SK-N-SH (cell line): ENCODE measurements around the gene GRP. TPM values are rescaled to one million over a fixed set of nuclear protein-coding genes. Genes with fewer than 3 reads are reported as not detected.

ENCODE experiments used
- CTCF ChIA-PET: fragments of 300-600, 350-600 bp; formaldehyde crosslinking; extraction: SDS; loops from one replicate; lab custom pipeline; 2021; lab: Yijun Ruan, JAX
- POLR2A ChIA-PET: fragments of 350-600 bp; sonication (Branson Sonifier 250); formaldehyde crosslinking; extraction: SDS; loops from one replicate; lab custom pipeline; 2020; ENCODE audit warnings: antibody characterized with exemption, inconsistent platforms; lab: Yijun Ruan, JAX
- DNase-seq: peaks from one replicate; pipeline ENCODE4 v3.0.0; 2012
- H2AFZ ChIP-seq: fragments of 200-600 bp; sonication (generic); 2 replicates; pipeline ENCODE4 v1.8.1; 2016; ENCODE audit warnings: antibody characterized with exemption, mild to moderate bottlenecking, low read depth
- H3F3A ChIP-seq: fragments of 200-600 bp; sonication (generic); replicated peaks from 2 replicates; pipeline ENCODE3; 2016; ENCODE audit warnings: antibody characterized with exemption, mild to moderate bottlenecking; ENCODE audit not compliant: insufficient read depth
- H3K27ac ChIP-seq, 2 experiments: fragments of 200-500 bp in 1 of 2; fragments of 200-600 bp in 1 of 2; sonication (Bioruptor generic) in 1 of 2; sonication (generic), shearing (Covaris generic) in 1 of 2; 2 replicates each; pipeline versions ENCODE4 v1.5.1 to v1.6.1; 2014 to 2016; ENCODE audit warnings: low read depth in 2 of 2, inconsistent platforms in 1 of 2, low read length in 1 of 2, mild to moderate bottlenecking in 1 of 2, mixed read lengths in 1 of 2
- H3K27me3 ChIP-seq: fragments of 200-600 bp; sonication (generic), shearing (Covaris generic); 2 replicates; pipeline ENCODE4 v1.6.1; 2016; ENCODE audit warnings: mixed run types; ENCODE audit not compliant: insufficient read depth
- H3K36me3 ChIP-seq, 2 experiments: fragments of 200-500 bp in 1 of 2; fragments of 200-600 bp in 1 of 2; sonication (Bioruptor generic) in 1 of 2; sonication (generic) in 1 of 2; replicated peaks in 1 of 2; 2 replicates each; pipeline versions ENCODE3 to v1.5.1; 2014 to 2016; ENCODE audit warnings: low read length in 1 of 2, mild to moderate bottlenecking in 1 of 2; ENCODE audit not compliant: insufficient read depth in 2 of 2, control insufficient read depth in 1 of 2
- H3K4me1 ChIP-seq, 2 experiments: fragments of 200-500 bp in 1 of 2; fragments of 200-600 bp in 1 of 2; sonication (Bioruptor generic) in 1 of 2; sonication (generic), shearing (Covaris generic) in 1 of 2; 2 replicates each; pipeline versions ENCODE4 v1.5.1 to v1.6.1; 2014 to 2016; ENCODE audit warnings: low read depth in 1 of 2, low read length in 1 of 2, mixed run types in 1 of 2; ENCODE audit not compliant: insufficient read depth in 2 of 2, control insufficient read depth in 1 of 2
- H3K4me2 ChIP-seq: fragments of 200-600 bp; sonication (generic), shearing (Covaris generic); 2 replicates; pipeline ENCODE4 v1.6.1; 2017; ENCODE audit warnings: mixed run types
- H3K4me3 ChIP-seq, 2 experiments: fragments of 200-500 bp in 1 of 2; fragments of 200-600 bp in 1 of 2; sonication (Bioruptor generic) in 1 of 2; sonication (generic), shearing (Covaris generic) in 1 of 2; 2 replicates each; pipeline versions ENCODE4 v1.5.1 to v1.8.1; 2014 to 2016; ENCODE audit warnings: low read depth in 2 of 2, inconsistent platforms in 1 of 2, low read length in 1 of 2, mild to moderate bottlenecking in 1 of 2, mixed read lengths in 1 of 2, moderate library complexity in 1 of 2
- H3K79me2 ChIP-seq: fragments of 200-600 bp; sonication (generic); 2 replicates; pipeline ENCODE4 v1.8.1; 2017; ENCODE audit warnings: mild to moderate bottlenecking; ENCODE audit not compliant: insufficient read depth
- H3K9ac ChIP-seq: fragments of 200-600 bp; sonication (generic); 2 replicates; pipeline ENCODE4 v1.6.1; 2017; ENCODE audit warnings: mixed run types
- H3K9me2 ChIP-seq: fragments of 200-600 bp; sonication (generic); 2 replicates; pipeline ENCODE4 v1.6.1; 2017; ENCODE audit warnings: mixed run types
- H3K9me3 ChIP-seq: fragments of 200-600 bp; sonication (generic); 2 replicates; pipeline ENCODE4 v1.6.1; 2017; ENCODE audit warnings: mixed run types, mild to moderate bottlenecking, moderate library complexity
- H4K20me1 ChIP-seq: fragments of 200-600 bp; sonication (generic); 2 replicates; pipeline ENCODE4 v1.6.1; 2017; ENCODE audit warnings: mild to moderate bottlenecking, mixed run types; ENCODE audit not compliant: insufficient read depth
- ELF1 ChIP-seq: IDR thresholded peaks from 2 replicates; pipeline ENCODE4 v1.4.0; 2012
- GABPA ChIP-seq: IDR thresholded peaks from 2 replicates; pipeline ENCODE4 v1.4.0; 2012; ENCODE audit warnings: low read depth, mild to moderate bottlenecking
- GATA2 ChIP-seq: sonication (generic); formaldehyde crosslinking; IDR thresholded peaks from 2 replicates; pipeline ENCODE4 v1.5.0; 2020; ENCODE audit warnings: mild to moderate bottlenecking, missing genetic modification reagents
- MEF2A ChIP-seq: IDR thresholded peaks from 2 replicates; pipeline ENCODE4 v1.4.0; 2012; ENCODE audit warnings: low read depth, borderline replicate concordance
- MXI1 ChIP-seq: IDR thresholded peaks from 2 replicates; pipeline ENCODE4 v1.6.1; 2012; ENCODE audit warnings: mild to moderate bottlenecking, low read depth, low read length, improper control_type of control experiment
- RAD21 ChIP-seq: IDR thresholded peaks from 2 replicates; pipeline ENCODE4 v1.6.1; 2012; ENCODE audit warnings: mild to moderate bottlenecking, low read length
- RFX5 ChIP-seq: IDR thresholded peaks from 2 replicates; pipeline ENCODE4 v1.6.1; 2012; ENCODE audit warnings: mild to moderate bottlenecking, improper control_type of control experiment, low read length
- RXRA ChIP-seq: IDR thresholded peaks from 2 replicates; pipeline ENCODE4 v1.4.0; 2012; ENCODE audit warnings: low read depth, mild to moderate bottlenecking, borderline replicate concordance
- SIN3A ChIP-seq: IDR thresholded peaks from 2 replicates; pipeline ENCODE4 v1.6.1; 2012; ENCODE audit warnings: low read depth, mild to moderate bottlenecking, low read length, moderate library complexity, borderline replicate concordance
- SMC3 ChIP-seq: IDR thresholded peaks from 2 replicates; pipeline ENCODE4 v1.6.1; 2012; ENCODE audit warnings: low read depth, low read length, improper control_type of control experiment
- WGBS: methylation state at CpG from one replicate; pipeline ENCODE4 v1.1.6; 2017; ENCODE audit warnings: low lambda C conversion rate; 5-methylcytosine and 5-hydroxymethylcytosine counted together
- polyA plus RNA-seq, 3 experiments: library from polyadenylated mRNA; depleted of rRNA; stranded (reverse); fragments of >200 nt; gene quantifications; 2 replicates each; pipeline ENCODE4 v1.2.3, GENCODE V29; 2012
- TF ChIP-seq, protein P1 (sequence below): fragments of 150-350 bp; IDR thresholded peaks from 2 replicates; pipeline ENCODE4 v1.6.1; 2016; ENCODE audit warnings: mild to moderate bottlenecking, low read depth, low read length
- TF ChIP-seq, protein P2 (sequence below): fragments of 150-350 bp; IDR thresholded peaks from 2 replicates; pipeline ENCODE4 v1.6.1; 2017; ENCODE audit warnings: antibody characterized with exemption, low read length, low read depth, borderline replicate concordance
- TF ChIP-seq, protein P3 (sequence below): IDR thresholded peaks from 2 replicates; pipeline ENCODE4 v1.6.1; 2012; ENCODE audit warnings: mild to moderate bottlenecking, low read depth, low read length, moderate library complexity
- TF ChIP-seq, protein P4 (sequence below): IDR thresholded peaks from 2 replicates; pipeline ENCODE4 v1.4.0; 2012; ENCODE audit warnings: low read depth

Gene GRP
- polyA plus RNA-seq, 1 of the 3 experiments (the other 2 are of a cell fraction), result 2.8 TPM

DNA sequence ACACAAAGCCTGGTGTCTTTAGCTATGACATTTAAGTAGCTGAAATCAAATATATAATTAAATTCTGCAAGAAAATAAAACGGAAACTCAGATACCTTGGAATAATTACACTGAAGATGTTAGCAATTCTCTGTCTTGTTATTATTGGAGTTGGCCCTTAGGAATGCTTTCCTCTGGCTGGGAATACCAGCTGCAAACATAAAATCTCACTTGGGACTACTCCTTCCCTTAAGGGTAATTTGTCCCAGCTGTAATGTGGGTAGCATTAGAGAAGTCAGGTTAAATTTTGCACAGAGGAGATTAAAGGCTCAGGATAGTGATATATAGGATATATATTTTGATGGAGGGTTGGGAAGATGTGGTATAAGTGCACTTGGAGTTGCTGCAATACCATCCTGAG, 37.3 kb upstream of the GRP start:
- H3K36me3 ChIP-seq, result no peaks in the 10 kb centered on the region
- no peak overlapping the region for H3K4me2 ChIP-seq
- H3F3A ChIP-seq, result peaks cover 6% of the 10 kb centered on the region
- H3K27me3 ChIP-seq, result no peaks in the 10 kb centered on the region
- TF ChIP-seq SIN3A, result no peak
- TF ChIP-seq GABPA, result no peak
- TF ChIP-seq MEF2A, result no peak
- no peak for TF ChIP-seq ELF1
- TF ChIP-seq, protein P1, sequence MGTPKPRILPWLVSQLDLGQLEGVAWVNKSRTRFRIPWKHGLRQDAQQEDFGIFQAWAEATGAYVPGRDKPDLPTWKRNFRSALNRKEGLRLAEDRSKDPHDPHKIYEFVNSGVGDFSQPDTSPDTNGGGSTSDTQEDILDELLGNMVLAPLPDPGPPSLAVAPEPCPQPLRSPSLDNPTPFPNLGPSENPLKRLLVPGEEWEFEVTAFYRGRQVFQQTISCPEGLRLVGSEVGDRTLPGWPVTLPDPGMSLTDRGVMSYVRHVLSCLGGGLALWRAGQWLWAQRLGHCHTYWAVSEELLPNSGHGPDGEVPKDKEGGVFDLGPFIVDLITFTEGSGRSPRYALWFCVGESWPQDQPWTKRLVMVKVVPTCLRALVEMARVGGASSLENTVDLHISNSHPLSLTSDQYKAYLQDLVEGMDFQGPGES, result no peak
- TF ChIP-seq RFX5, result no peak
- TF ChIP-seq MXI1, result no peak
- no peak for TF ChIP-seq SMC3
- no peak for TF ChIP-seq RXRA
- TF ChIP-seq, protein P2, sequence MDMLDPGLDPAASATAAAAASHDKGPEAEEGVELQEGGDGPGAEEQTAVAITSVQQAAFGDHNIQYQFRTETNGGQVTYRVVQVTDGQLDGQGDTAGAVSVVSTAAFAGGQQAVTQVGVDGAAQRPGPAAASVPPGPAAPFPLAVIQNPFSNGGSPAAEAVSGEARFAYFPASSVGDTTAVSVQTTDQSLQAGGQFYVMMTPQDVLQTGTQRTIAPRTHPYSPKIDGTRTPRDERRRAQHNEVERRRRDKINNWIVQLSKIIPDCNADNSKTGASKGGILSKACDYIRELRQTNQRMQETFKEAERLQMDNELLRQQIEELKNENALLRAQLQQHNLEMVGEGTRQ, result no peak
- no peak for TF ChIP-seq RAD21
- TF ChIP-seq, protein P3, sequence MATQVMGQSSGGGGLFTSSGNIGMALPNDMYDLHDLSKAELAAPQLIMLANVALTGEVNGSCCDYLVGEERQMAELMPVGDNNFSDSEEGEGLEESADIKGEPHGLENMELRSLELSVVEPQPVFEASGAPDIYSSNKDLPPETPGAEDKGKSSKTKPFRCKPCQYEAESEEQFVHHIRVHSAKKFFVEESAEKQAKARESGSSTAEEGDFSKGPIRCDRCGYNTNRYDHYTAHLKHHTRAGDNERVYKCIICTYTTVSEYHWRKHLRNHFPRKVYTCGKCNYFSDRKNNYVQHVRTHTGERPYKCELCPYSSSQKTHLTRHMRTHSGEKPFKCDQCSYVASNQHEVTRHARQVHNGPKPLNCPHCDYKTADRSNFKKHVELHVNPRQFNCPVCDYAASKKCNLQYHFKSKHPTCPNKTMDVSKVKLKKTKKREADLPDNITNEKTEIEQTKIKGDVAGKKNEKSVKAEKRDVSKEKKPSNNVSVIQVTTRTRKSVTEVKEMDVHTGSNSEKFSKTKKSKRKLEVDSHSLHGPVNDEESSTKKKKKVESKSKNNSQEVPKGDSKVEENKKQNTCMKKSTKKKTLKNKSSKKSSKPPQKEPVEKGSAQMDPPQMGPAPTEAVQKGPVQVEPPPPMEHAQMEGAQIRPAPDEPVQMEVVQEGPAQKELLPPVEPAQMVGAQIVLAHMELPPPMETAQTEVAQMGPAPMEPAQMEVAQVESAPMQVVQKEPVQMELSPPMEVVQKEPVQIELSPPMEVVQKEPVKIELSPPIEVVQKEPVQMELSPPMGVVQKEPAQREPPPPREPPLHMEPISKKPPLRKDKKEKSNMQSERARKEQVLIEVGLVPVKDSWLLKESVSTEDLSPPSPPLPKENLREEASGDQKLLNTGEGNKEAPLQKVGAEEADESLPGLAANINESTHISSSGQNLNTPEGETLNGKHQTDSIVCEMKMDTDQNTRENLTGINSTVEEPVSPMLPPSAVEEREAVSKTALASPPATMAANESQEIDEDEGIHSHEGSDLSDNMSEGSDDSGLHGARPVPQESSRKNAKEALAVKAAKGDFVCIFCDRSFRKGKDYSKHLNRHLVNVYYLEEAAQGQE, result no peak
- H3K79me2 ChIP-seq, result no peaks in the 10 kb centered on the region
- no peak overlapping the region for H2AFZ ChIP-seq
- CTCF ChIA-PET, result no interaction called here
- H3K9me2 ChIP-seq, result no peaks in the 10 kb centered on the region
- no peaks in the 10 kb centered on the region for H4K20me1 ChIP-seq
- H3K27ac ChIP-seq, result no peak overlapping the region
- DNase-seq, result no peak
- H3K4me1 ChIP-seq, result peaks cover 0 to 14% of the 10 kb centered on the region in 2 experiments; a peak in 3 of 4 replicates
- H3K4me3 ChIP-seq, result no peak overlapping the region
- WGBS, result 78% methylated on average over 1 of the region's 1 CpG
- H3K9me3 ChIP-seq, result no peaks in the 10 kb centered on the region
- H3K9ac ChIP-seq, result no peak overlapping the region
- POLR2A ChIA-PET, result no interaction called here

DNA sequence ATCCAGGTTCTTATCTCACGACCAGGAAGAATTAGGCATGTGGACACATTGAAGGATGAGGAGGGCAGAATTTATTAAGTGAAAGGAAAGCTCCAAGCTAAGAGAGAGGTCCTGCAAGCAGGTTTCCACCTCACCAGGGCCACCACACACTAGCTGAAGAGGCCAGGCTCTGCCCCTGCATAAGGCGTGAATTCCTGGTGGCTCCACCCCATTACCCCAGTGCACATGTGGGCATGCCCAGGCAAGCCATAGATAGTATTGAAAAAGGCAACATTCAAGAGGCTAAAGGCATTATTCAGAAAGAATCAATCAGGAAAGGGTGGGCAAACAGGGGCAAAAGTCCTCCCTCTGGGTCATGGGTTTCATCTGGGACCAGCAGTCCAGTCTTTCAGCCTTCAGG, 30.9 kb upstream of the GRP start:
- H3K9me3 ChIP-seq, result no peaks in the 10 kb centered on the region
- H3K36me3 ChIP-seq, result no peaks in the 10 kb centered on the region
- H3K4me2 ChIP-seq, result no peak overlapping the region
- H3K4me1 ChIP-seq, result no peaks in the 10 kb centered on the region; a peak in 1 of 4 replicates
- H3K27me3 ChIP-seq, result 0 out of 2 replicates have a peak, but pooled peaks cover 7% of the 10 kb centered on the region
- H4K20me1 ChIP-seq, result no peaks in the 10 kb centered on the region
- WGBS, result 67% methylated on average over 2 of the region's 2 CpGs
- no peaks in the 10 kb centered on the region for H3F3A ChIP-seq
- DNase-seq, result no peak
- no peak for TF ChIP-seq GATA2 (CRISPR knock-in tag)
- TF ChIP-seq MXI1, result no peak
- TF ChIP-seq MEF2A, result no peak
- TF ChIP-seq, protein P4, sequence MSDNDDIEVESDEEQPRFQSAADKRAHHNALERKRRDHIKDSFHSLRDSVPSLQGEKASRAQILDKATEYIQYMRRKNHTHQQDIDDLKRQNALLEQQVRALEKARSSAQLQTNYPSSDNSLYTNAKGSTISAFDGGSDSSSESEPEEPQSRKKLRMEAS, result no peak
- H3K27ac ChIP-seq, result no peak overlapping the region
- H2AFZ ChIP-seq, result no peak overlapping the region
- no peak overlapping the region for H3K9ac ChIP-seq
- CTCF ChIA-PET, result no interaction called here
- no peaks in the 10 kb centered on the region for H3K9me2 ChIP-seq
- POLR2A ChIA-PET, result no interaction called here
- H3K4me3 ChIP-seq, result no peak overlapping the region
- H3K79me2 ChIP-seq, result no peaks in the 10 kb centered on the region
